DOHH2 (cell line): ENCODE results near the gene LBX1.

Source experiments
- H3F3A ChIP-seq: fragments of 200-600 bp; sonication (generic), shearing (Covaris generic); 2 replicates; pipeline ENCODE4 v1.6.0; 2016; ENCODE audit warnings: antibody characterized with exemption, mild to moderate bottlenecking; ENCODE audit not compliant: control insufficient read depth, insufficient read depth
- H3K27ac ChIP-seq: fragments of 200-600 bp; sonication (generic); 2 replicates; pipeline ENCODE4 v1.5.1; 2014; ENCODE audit warnings: low read depth, mild to moderate bottlenecking, low read length, moderate library complexity
- H3K27me3 ChIP-seq: fragments of 200-600 bp; sonication (generic); 2 replicates; pipeline ENCODE4 v1.6.1; 2014; ENCODE audit warnings: mild to moderate bottlenecking, low read length, mixed read lengths; ENCODE audit not compliant: control insufficient read depth
- H3K36me3 ChIP-seq: fragments of 200-600 bp; sonication (generic); 2 replicates; pipeline ENCODE4 v1.6.1; 2014; ENCODE audit warnings: mild to moderate bottlenecking, low read length, moderate library complexity, mixed read lengths; ENCODE audit not compliant: control insufficient read depth
- H3K4me1 ChIP-seq: fragments of 200-600 bp; sonication (generic); 2 replicates; pipeline ENCODE4 v1.6.1; 2014; ENCODE audit warnings: mild to moderate bottlenecking, low read length, mixed read lengths; ENCODE audit not compliant: control insufficient read depth
- H3K4me2 ChIP-seq: fragments of 200-600 bp; sonication (generic); 2 replicates; pipeline ENCODE4 v1.6.0; 2014; ENCODE audit warnings: mild to moderate bottlenecking, low read length, moderate library complexity
- H3K4me3 ChIP-seq: fragments of 200-600 bp; sonication (generic); 2 replicates; pipeline ENCODE4 v1.5.1; 2014; ENCODE audit warnings: mild to moderate bottlenecking, low read length, mixed read lengths
- H3K79me2 ChIP-seq: fragments of 200-600 bp; sonication (generic); 2 replicates; pipeline ENCODE4 v1.6.1; 2014; ENCODE audit warnings: mild to moderate bottlenecking, low read length, mixed read lengths; ENCODE audit not compliant: control insufficient read depth
- H3K9me2 ChIP-seq: fragments of 200-600 bp; sonication (generic); replicated peaks from 2 replicates; pipeline ENCODE4 v1.6.1; 2014; ENCODE audit warnings: mild to moderate bottlenecking, low read length, mixed read lengths; ENCODE audit not compliant: control insufficient read depth
- H3K9me3 ChIP-seq: fragments of 200-600 bp; sonication (generic); 2 replicates; pipeline ENCODE4 v1.6.1; 2014; ENCODE audit warnings: antibody characterized with exemption, low read length, mixed read lengths; ENCODE audit not compliant: control insufficient read depth, insufficient read depth
- H4K20me1 ChIP-seq: fragments of 200-600 bp; sonication (generic); 2 replicates; pipeline ENCODE4 v1.6.0; 2014; ENCODE audit warnings: low read depth, mild to moderate bottlenecking, antibody characterized with exemption, low read length, moderate library complexity; ENCODE audit not compliant: control insufficient read depth, insufficient read depth
- CTCF ChIP-seq: fragments of 200-600 bp; sonication (generic); IDR thresholded peaks from one replicate; pipeline ENCODE4 v1.5.1; 2014; ENCODE audit warnings: antibody characterized with exemption, mild to moderate bottlenecking, low read depth, low read length; ENCODE audit not compliant: poor library complexity, severe bottlenecking
- EZH2phosphoT487 ChIP-seq: fragments of 200-600 bp; sonication (generic); IDR thresholded peaks from 2 replicates; pipeline ENCODE4 v1.6.1; 2017; ENCODE audit warnings: borderline replicate concordance, mild to moderate bottlenecking, antibody characterized with exemption, low read length, moderate library complexity, mixed read lengths

LBX1 gene

GRCh38 chr10:101221963-101222531, 7.2 kb downstream of the LBX1 start:
- Histone ChIP-seq H3K27ac (no peak overlapping the region), H3K36me3 (no peaks in the 10 kb centered on the region), H3K4me2 (no peak overlapping the region), H3K9me2 (no peaks in the 10 kb centered on the region), H3K79me2 (no peaks in the 10 kb centered on the region), H3K27me3 (peaks cover 89% of the 10 kb centered on the region), H4K20me1 (no peaks in the 10 kb centered on the region), H3K4me1 (no peaks in the 10 kb centered on the region; the same call in 1 of the 2 replicates), H3K4me3 (no peak overlapping the region), H3F3A (no peaks in the 10 kb centered on the region), H3K9me3 (no peaks in the 10 kb centered on the region)
- TF ChIP-seq EZH2phosphoT487 = no peak
- no peak for TF ChIP-seq CTCF

- no peak overlapping the region for H3K27ac ChIP-seq
- H3K9me2 ChIP-seq = no peaks in the 10 kb centered on the region
- no peaks in the 10 kb centered on the region; the same call in 1 of the 2 replicates for H3K4me1 ChIP-seq
- H3K27me3 ChIP-seq = peaks cover 91% of the 10 kb centered on the region
- H4K20me1 ChIP-seq = no peaks in the 10 kb centered on the region
- no peaks in the 10 kb centered on the region for H3K36me3 ChIP-seq
- H3F3A ChIP-seq = no peaks in the 10 kb centered on the region
- H3K79me2 ChIP-seq = no peaks in the 10 kb centered on the region
- H3K4me2 ChIP-seq = no peak overlapping the region
- no peak for TF ChIP-seq CTCF
- peak; percentile 90; the same call in 1 of the 2 replicates for TF ChIP-seq EZH2phosphoT487
- H3K9me3 ChIP-seq = no peaks in the 10 kb centered on the region
- no peak overlapping the region for H3K4me3 ChIP-seq
Measured at GRCh38 chr10:101221549-101221948, 7.7 kb downstream of the LBX1 start.

GRCh38 chr10:101219946-101220451, 9.3 kb downstream of the LBX1 start:
- no peak for TF ChIP-seq CTCF
- TF ChIP-seq EZH2phosphoT487 = no peak
- H3K4me1 ChIP-seq = peaks cover 2% of the 10 kb centered on the region

More at GRCh38 chr10:101219946-101220451, 9.3 kb downstream of the LBX1 start:
- Histone ChIP-seq H3K4me2 (no peak overlapping the region), H3K4me3 (no peak overlapping the region), H3F3A (no peaks in the 10 kb centered on the region), H3K9me2 (no peaks in the 10 kb centered on the region), H3K27me3 (peaks cover 90% of the 10 kb centered on the region), H3K9me3 (no peaks in the 10 kb centered on the region), H3K79me2 (no peaks in the 10 kb centered on the region), H3K36me3 (no peaks in the 10 kb centered on the region), H4K20me1 (no peaks in the 10 kb centered on the region), H3K27ac (no peak overlapping the region)
